ENCODE data around the gene CAPS2.

The CAPS2 gene

GRCh38 chr12:75302781-75303180 lies 27.3 kb downstream of the CAPS2 start:
- Histone ChIP-seq H3K27me3 (ENCODE audit: insufficient read depth, low read length, poor library complexity, severe bottlenecking) (no peaks in the 10 kb centered on the region), H2AFZ (ENCODE audit: low read length) (no peak overlapping the region), H3K4me1 (ENCODE audit: insufficient read depth, low read length, poor library complexity, severe bottlenecking) (no peaks in the 10 kb centered on the region), H3K36me3 (ENCODE audit: insufficient read depth, low read length) (no peaks in the 10 kb centered on the region), H3K79me2 (ENCODE audit: insufficient read depth, low read length) (no peaks in the 10 kb centered on the region), H4K20me1 (ENCODE audit: insufficient read depth, low read length, poor library complexity, severe bottlenecking) (no peaks in the 10 kb centered on the region), H3K9me2 (replicated peaks; ENCODE audit: low read depth, low read length) (no peaks in the 10 kb centered on the region), H3K9ac (ENCODE audit: low read depth, low read length, poor library complexity, severe bottlenecking) (no peak overlapping the region), H3K4me3 (ENCODE audit: low read length, poor library complexity, severe bottlenecking) (no peak overlapping the region), H3K9me3 (ENCODE audit: insufficient read depth, low read depth, low read length) (no peaks in the 10 kb centered on the region), H3F3A (ENCODE audit: low read depth) (no peaks in the 10 kb centered on the region), H3K4me2 (ENCODE audit: low read depth, low read length, poor library complexity, severe bottlenecking) (no peak overlapping the region)
- TF ChIP-seq CTCF (conservative IDR thresholded peaks at IDR 0.05; ENCODE audit: low read length) (no peak), EZH2phosphoT487 (IDR thresholded peaks at IDR 0.05; ENCODE audit: borderline replicate concordance) (no peak)

- TF ChIP-seq EZH2phosphoT487 (IDR thresholded peaks at IDR 0.05; ENCODE audit: borderline replicate concordance), result no peak
- TF ChIP-seq CTCF (conservative IDR thresholded peaks at IDR 0.05; ENCODE audit: low read length), result no peak
These were observed 27.9 kb downstream of the CAPS2 start for GRCh38 chr12:75302225-75302624.

GRCh38 chr12:75294797-75295196 lies 35.3 kb downstream of the CAPS2 start:
- no peaks in the 10 kb centered on the region for H3K36me3 ChIP-seq (ENCODE audit: insufficient read depth, low read length)
- no peaks in the 10 kb centered on the region for H3K9me3 ChIP-seq (ENCODE audit: insufficient read depth, low read depth, low read length)
- H3K4me2 ChIP-seq (ENCODE audit: low read depth, low read length, poor library complexity, severe bottlenecking), result no peak overlapping the region
- no peaks in the 10 kb centered on the region for H3K27me3 ChIP-seq (ENCODE audit: insufficient read depth, low read length, poor library complexity, severe bottlenecking)
- H3K79me2 ChIP-seq (ENCODE audit: insufficient read depth, low read length), result no peaks in the 10 kb centered on the region
- H3K4me3 ChIP-seq (ENCODE audit: low read length, poor library complexity, severe bottlenecking), result no peak overlapping the region
- H3K9me2 ChIP-seq (replicated peaks; ENCODE audit: low read depth, low read length), result no peaks in the 10 kb centered on the region
- TF ChIP-seq EZH2phosphoT487 (IDR thresholded peaks at IDR 0.05; ENCODE audit: borderline replicate concordance) (no peak), CTCF (conservative IDR thresholded peaks at IDR 0.05; ENCODE audit: low read length) (no peak)
- H3F3A ChIP-seq (ENCODE audit: low read depth), result no peaks in the 10 kb centered on the region
- no peaks in the 10 kb centered on the region for H3K4me1 ChIP-seq (ENCODE audit: insufficient read depth, low read length, poor library complexity, severe bottlenecking)
- no peak overlapping the region for H3K9ac ChIP-seq (ENCODE audit: low read depth, low read length, poor library complexity, severe bottlenecking)
- no peak overlapping the region for H2AFZ ChIP-seq (ENCODE audit: low read length)
- no peaks in the 10 kb centered on the region for H4K20me1 ChIP-seq (ENCODE audit: insufficient read depth, low read length, poor library complexity, severe bottlenecking)

More at GRCh38 chr12:75302225-75302624, 27.9 kb downstream of the CAPS2 start:
- Histone ChIP-seq H2AFZ (ENCODE audit: low read length) (no peak overlapping the region), H3K9ac (ENCODE audit: low read depth, low read length, poor library complexity, severe bottlenecking) (no peak overlapping the region), H3K36me3 (ENCODE audit: insufficient read depth, low read length) (no peaks in the 10 kb centered on the region), H3K27me3 (ENCODE audit: insufficient read depth, low read length, poor library complexity, severe bottlenecking) (no peaks in the 10 kb centered on the region), H3K4me3 (ENCODE audit: low read length, poor library complexity, severe bottlenecking) (no peak overlapping the region), H3K9me2 (replicated peaks; ENCODE audit: low read depth, low read length) (no peaks in the 10 kb centered on the region), H3K4me2 (ENCODE audit: low read depth, low read length, poor library complexity, severe bottlenecking) (no peak overlapping the region), H3K4me1 (ENCODE audit: insufficient read depth, low read length, poor library complexity, severe bottlenecking) (no peaks in the 10 kb centered on the region), H4K20me1 (ENCODE audit: insufficient read depth, low read length, poor library complexity, severe bottlenecking) (no peaks in the 10 kb centered on the region), H3K9me3 (ENCODE audit: insufficient read depth, low read depth, low read length) (no peaks in the 10 kb centered on the region), H3F3A (ENCODE audit: low read depth) (no peaks in the 10 kb centered on the region), H3K79me2 (ENCODE audit: insufficient read depth, low read length) (no peaks in the 10 kb centered on the region)
